Prostate gland (tissue), 2 donors: Measurements from ENCODE around the gene BTBD9. TPM values are rescaled to one million over a fixed set of nuclear protein-coding genes. Genes with fewer than 3 reads are reported as not detected.

ENCODE experiments used
- DNase-seq: peaks from one replicate; pipeline ENCODE4 v3.0.0-alpha.2; 2019; ENCODE audit warnings: low spot score
- H3K27ac ChIP-seq, 2 donors: fragments of 200-600 bp; sonication (generic); 2 replicates each; pipeline ENCODE4 v1.5.1; 2017 to 2019
- H3K27me3 ChIP-seq: fragments of 200-600 bp; sonication (generic); replicated peaks from 2 replicates; pipeline ENCODE4 v1.5.1; 2019; ENCODE audit not compliant: insufficient read depth
- H3K36me3 ChIP-seq, 2 donors: fragments of 200-600 bp; sonication (generic); 1 replicate in 1 of 2; 2 replicates in 1 of 2; pipeline versions ENCODE4 v1.5.1 to v1.8.1; 2017 to 2019
- H3K4me1 ChIP-seq: fragments of 200-600 bp; sonication (generic); replicated peaks from 2 replicates; pipeline ENCODE4 v1.5.1; 2019
- H3K4me3 ChIP-seq, 2 donors: fragments of 200-600 bp; sonication (generic); 2 replicates each; pipeline ENCODE4 v1.5.1; 2017 to 2019
- H3K9me3 ChIP-seq: fragments of 200-600 bp; sonication (generic); 2 replicates; pipeline ENCODE4 v1.5.1; 2017
- CTCF ChIP-seq, 4 experiments: fragments of 200-600 bp in 2 of 4; fragments of 450-650 bp in 2 of 4; sonication (generic) in 2 of 4; IDR thresholded peaks; 1 replicate in 3 of 4; 2 replicates in 1 of 4; pipeline ENCODE4 v1.5.1; 2016 to 2019; ENCODE audit warnings: antibody characterized with exemption in 4 of 4, mild to moderate bottlenecking in 2 of 4, moderate library complexity in 2 of 4
- POLR2A ChIP-seq: fragments of 450-650 bp; IDR thresholded peaks from one replicate; pipeline ENCODE4 v1.6.1; 2016; ENCODE audit warnings: antibody characterized with exemption, mild to moderate bottlenecking
- POLR2AphosphoS5 ChIP-seq: sonication (generic); formaldehyde crosslinking; IDR thresholded peaks from one replicate; pipeline ENCODE4 v1.6.1; 2017; ENCODE audit warnings: antibody characterized with exemption
- WGBS: methylation state at CpG from one replicate; pipeline ENCODE4 v1.1.5; 2018; 5-methylcytosine and 5-hydroxymethylcytosine counted together
- intact Hi-C: fragments of 100-400 bp; cut with DNase I; formaldehyde crosslinking; loops from one replicate; pipeline ENCODE4 v1.14.2; 2022
- total RNA-seq, 2 donors: library from RNA; depleted of rRNA; stranded (reverse); fragments of >200 nt; gene quantifications; one replicate each; pipeline ENCODE4 v1.1.0, GENCODE V29; 2016

The BTBD9 gene
- total RNA-seq, 2 donors from 2014 or later, result 11.2 to 17.4 TPM

GRCh38 chr6:38460186-38460585, 179.5 kb downstream of the BTBD9 start:
- no peak for TF ChIP-seq CTCF (IDR thresholded peaks at IDR 0.05)
- intact Hi-C loops, result no loop called here
- no peaks in the 10 kb centered on the region for H3K36me3 ChIP-seq
- no peak for DNase-seq
- no peak overlapping the region for H3K4me3 ChIP-seq
- H3K27ac ChIP-seq, result no peak overlapping the region
- no peaks in the 10 kb centered on the region for H3K27me3 ChIP-seq
- no peaks in the 10 kb centered on the region for H3K4me1 ChIP-seq
- no peaks in the 10 kb centered on the region for H3K9me3 ChIP-seq
- WGBS, result 85% methylated on average over 3 of the region's 3 CpGs

- 89% methylated on average over 2 of the region's 2 CpGs for WGBS
- intact Hi-C loops, result no loop called here
- H3K27me3 ChIP-seq, result no peaks in the 10 kb centered on the region
- H3K4me3 ChIP-seq, result no peak overlapping the region
- H3K4me1 ChIP-seq, result no peaks in the 10 kb centered on the region
- TF ChIP-seq POLR2A, result no peak
- no peak for TF ChIP-seq POLR2AphosphoS5
- no peak for TF ChIP-seq CTCF (IDR thresholded peaks at IDR 0.05)
- no peak for DNase-seq
- H3K36me3 ChIP-seq, result no peaks in the 10 kb centered on the region
- no peak overlapping the region for H3K27ac ChIP-seq
- no peaks in the 10 kb centered on the region for H3K9me3 ChIP-seq
Observed at GRCh38 chr6:38459291-38459690, 180.4 kb downstream of the BTBD9 start.

GRCh38 chr6:38453861-38454260, 185.9 kb downstream of the BTBD9 start:
- Histone ChIP-seq H3K27me3 (no peaks in the 10 kb centered on the region), H3K4me1 (no peaks in the 10 kb centered on the region), H3K9me3 (no peaks in the 10 kb centered on the region), H3K4me3 (no peak overlapping the region), H3K36me3 (no peaks in the 10 kb centered on the region), H3K27ac (no peak overlapping the region)
- no peak for TF ChIP-seq POLR2A
- WGBS, result 88% methylated on average over 4 of the region's 4 CpGs
- intact Hi-C loops, result no loop called here
- no peak for DNase-seq

- intact Hi-C loops, result no loop called here
- 85% methylated on average over 6 of the region's 6 CpGs for WGBS
- no peaks in the 10 kb centered on the region for H3K4me1 ChIP-seq
Observed at GRCh38 chr6:38452816-38453660, 186.7 kb downstream of the BTBD9 start.

GRCh38 chr6:38450717-38451116, 189.0 kb downstream of the BTBD9 start:
- H3K4me3 ChIP-seq, result no peak overlapping the region

More at GRCh38 chr6:38452816-38453660, 186.7 kb downstream of the BTBD9 start:
- TF ChIP-seq CTCF (IDR thresholded peaks at IDR 0.05), result no peak
- no peak for TF ChIP-seq POLR2AphosphoS5
- no peak for TF ChIP-seq POLR2A
- H3K27ac ChIP-seq, result no peak overlapping the region
- H3K36me3 ChIP-seq, result no peaks in the 10 kb centered on the region
- H3K27me3 ChIP-seq, result no peaks in the 10 kb centered on the region
- DNase-seq, result no peak
- no peaks in the 10 kb centered on the region for H3K9me3 ChIP-seq
- no peak overlapping the region for H3K4me3 ChIP-seq

More at GRCh38 chr6:38450717-38451116, 189.0 kb downstream of the BTBD9 start:
- H3K36me3 ChIP-seq, result no peaks in the 10 kb centered on the region
- H3K4me1 ChIP-seq, result no peaks in the 10 kb centered on the region
- no peak for DNase-seq
- intact Hi-C loops, result no loop called here
- H3K9me3 ChIP-seq, result no peaks in the 10 kb centered on the region
- 97% methylated on average over 2 of the region's 2 CpGs for WGBS
- no peaks in the 10 kb centered on the region for H3K27me3 ChIP-seq
- no peak for TF ChIP-seq POLR2A
- TF ChIP-seq CTCF (IDR thresholded peaks at IDR 0.05), result no peak
- TF ChIP-seq POLR2AphosphoS5, result no peak
- no peak overlapping the region for H3K27ac ChIP-seq
